HG03064 (cell line): ENCODE results near the gene OXT.
"Not testable (repeated sequence)": the region's sequence is repeated elsewhere in the genome, so short reads cannot be mapped to it uniquely, and the experiment has no call there.

Experiments used
- ATAC-seq: cut with Tn5 transposase; IDR thresholded peaks from one replicate; pipeline ENCODE4 v1.9.1; 2021; ENCODE audit warnings: low read depth; ENCODE audit not compliant: unreplicated experiment

The OXT gene

DNA sequence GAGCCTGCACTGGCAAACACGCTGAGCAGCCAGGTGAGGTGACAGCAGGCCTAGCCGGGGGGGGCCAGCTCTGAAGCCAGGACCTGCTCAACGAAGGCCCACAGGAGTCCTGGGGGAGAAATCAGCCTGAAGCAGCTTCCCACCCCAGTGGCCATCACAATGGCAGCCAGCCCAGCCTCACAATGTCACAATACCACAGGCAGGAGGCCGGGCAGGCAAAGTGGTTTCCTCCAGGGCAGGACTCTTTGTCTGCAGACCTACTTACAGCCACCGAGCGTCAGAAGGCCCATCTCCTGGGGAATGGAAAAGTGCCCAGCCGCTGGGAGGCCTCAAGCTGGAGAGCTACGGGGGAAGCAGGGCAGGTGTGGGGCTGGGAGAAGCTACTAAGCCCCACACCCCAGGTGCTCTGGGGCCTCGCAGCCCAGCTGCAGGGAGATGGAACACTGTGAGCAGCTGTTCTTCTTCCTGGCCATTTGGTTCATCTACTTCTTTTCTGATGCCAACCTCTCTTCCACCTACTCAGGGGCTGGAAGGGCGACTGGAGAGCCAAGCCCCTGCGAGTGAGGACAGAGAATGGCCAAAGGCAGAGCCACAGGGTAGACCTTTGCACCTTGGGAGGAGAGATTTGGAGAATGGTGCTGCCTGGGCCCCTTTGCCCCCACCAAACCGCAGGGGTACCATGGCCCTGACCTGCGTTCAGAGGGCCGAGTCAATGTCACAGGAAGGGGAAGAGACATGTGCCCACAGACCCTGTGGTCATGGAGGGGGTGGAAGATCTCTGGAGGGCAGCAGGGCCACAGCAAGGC lies 35.4 kb downstream of the OXT start:
- ATAC-seq: no peak

DNA sequence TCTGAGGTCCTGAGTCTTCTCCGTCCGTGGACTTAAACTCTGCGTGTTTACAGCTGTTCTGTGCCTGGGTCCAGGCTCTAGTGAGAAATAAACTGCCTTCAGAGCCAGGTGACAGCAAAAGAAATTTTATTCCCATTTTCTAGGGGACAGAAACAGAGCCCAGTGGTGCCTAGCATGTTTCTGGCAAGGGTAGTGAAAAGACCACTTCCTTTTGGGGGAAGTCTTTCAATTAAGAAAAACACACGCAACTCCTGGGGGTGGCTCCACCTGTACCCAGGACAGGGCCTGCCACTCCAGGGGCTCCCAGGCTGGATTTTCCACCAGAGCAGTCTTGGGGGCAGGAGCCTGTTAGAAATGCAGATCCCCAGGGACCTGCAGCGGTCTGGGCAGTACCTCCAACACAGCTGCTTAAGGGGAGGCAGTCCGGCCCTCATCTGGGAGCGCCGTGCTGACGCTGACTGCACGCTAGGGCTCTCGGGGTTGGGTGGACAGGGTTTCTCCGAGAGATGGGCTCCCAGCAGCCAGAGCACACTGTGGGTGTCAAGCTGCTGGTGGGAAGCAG lies 36.1 kb downstream of the OXT start:
- no peak for ATAC-seq

DNA sequence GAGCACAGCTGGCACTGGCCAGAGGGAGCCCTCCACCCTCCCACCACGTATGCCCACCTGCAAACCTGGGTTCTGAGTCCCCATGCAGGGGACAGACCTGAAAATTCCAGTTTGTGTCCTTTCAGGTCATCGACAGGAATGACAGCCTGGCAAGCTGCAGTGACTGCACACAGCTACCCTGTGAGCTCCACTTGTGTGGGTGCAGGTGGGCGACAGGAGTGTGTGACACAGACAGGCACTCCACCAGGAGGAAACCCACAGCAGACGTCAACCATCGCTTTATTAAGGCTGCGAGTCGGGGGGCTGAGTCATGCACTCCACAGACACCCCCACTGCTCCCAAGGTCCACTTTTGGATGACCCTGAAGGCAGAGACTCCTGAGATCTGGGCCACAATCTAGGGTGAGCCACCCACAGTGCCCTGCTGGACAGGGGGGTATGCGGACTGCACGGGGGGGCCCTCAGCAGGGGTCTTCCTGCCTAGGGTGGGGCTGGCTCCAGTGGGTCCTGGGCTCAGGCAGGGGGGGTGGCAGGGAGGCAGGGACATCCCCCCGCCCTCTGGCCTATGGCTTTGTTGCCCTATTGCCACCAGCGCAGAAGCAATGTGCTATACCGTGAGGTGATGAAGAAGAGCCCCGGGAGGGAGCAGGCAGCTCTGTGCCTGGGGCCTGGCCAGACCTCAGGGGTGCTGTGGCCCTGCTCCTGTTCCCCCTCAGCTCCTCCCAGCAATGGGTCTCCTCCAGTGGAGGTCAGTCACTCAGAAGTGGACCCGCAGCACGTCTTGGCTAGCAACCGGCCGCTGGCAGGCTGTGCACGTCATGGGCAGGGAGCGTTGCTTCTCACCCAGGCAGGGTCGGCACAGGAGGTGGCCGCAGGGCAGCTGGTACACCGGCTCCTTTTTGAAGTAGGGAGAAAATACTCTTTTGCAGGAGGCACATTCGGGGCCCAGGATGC lies 38.2 kb downstream of the OXT start:
- ATAC-seq: no peak

GRCh38 chr20:3111507-3111906 lies 40.1 kb downstream of the OXT start:
- ATAC-seq: no peak

DNA sequence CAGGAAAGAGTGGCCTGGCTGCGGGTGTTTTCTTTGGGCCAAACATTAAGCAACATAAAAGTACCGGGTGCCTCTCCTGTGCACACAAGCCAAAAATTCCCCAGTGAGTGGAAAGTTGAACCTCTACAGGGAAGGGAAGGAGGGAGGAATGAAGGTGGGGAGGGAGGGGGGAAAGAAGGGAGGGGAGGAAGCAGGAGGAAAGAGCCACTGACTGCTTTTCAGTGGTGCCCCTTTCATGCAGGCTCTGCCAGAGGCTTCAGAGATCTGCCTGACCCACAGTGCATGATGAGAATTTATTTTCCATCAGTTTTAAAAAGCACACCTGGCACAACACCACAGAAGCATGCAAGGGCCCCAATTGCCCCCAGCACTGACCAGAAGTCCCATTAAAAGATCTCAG lies 40.6 kb downstream of the OXT start:
- ATAC-seq: no peak

- ATAC-seq: no peak
Observed at GRCh38 chr20:3115190-3116107, 44.0 kb downstream of the OXT start.

- ATAC-seq: no peak
Observed at GRCh38 chr20:3116341-3116740, 44.9 kb downstream of the OXT start.

GRCh38 chr20:3117839-3118379 lies 46.5 kb downstream of the OXT start:
- ATAC-seq: not testable (repeated sequence)

DNA sequence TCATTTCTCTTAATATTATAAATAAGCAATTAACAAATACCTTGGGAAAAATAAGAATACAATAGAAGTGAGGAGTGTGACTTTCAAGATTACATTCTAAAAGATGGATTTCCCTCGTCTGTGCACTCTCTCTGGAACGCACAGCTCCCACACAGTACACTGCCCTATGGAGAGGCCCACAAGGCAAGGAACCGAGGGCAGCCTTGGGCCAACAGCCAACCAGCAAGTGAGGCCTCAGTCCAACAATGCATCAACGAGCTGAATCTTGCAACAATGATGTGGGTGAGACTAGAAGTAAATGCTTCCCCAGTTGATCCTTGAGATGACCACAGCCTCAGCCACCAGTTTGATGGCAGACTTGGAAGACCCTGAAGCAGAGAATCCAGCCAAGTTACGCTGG lies 47.6 kb downstream of the OXT start:
- no peak for ATAC-seq

GRCh38 chr20:3121271-3121911 lies 50.0 kb downstream of the OXT start:
- ATAC-seq: no peak
